NT2/D1 (cell line): ENCODE measurements around the gene MRPL51.

Experiments
- SUZ12 ChIP-seq: IDR thresholded peaks from 2 replicates; pipeline ENCODE4 v1.6.1; 2011; ENCODE audit not compliant: insufficient read length, insufficient read depth; ENCODE audit errors: extremely low read depth
- ZNF274 ChIP-seq: IDR thresholded peaks from 2 replicates; pipeline ENCODE4 v1.6.1; 2011; ENCODE audit warnings: mild to moderate bottlenecking, low read depth, low read length

- TF ChIP-seq ZNF274 (no peak), SUZ12 (no peak)
These were observed 4.8 kb downstream of the MRPL51 start for GRCh38 chr12:6488240-6488639.
